ENCODE results near the gene MR1. TPM values are rescaled to one million over a fixed set of nuclear protein-coding genes. Genes with fewer than 3 reads are reported as not detected.
A peak's percentile ranks its signal among the peaks of the same experiment; 100 is the strongest.

MR1 gene
- total RNA-seq: 54.4 TPM

DNA sequence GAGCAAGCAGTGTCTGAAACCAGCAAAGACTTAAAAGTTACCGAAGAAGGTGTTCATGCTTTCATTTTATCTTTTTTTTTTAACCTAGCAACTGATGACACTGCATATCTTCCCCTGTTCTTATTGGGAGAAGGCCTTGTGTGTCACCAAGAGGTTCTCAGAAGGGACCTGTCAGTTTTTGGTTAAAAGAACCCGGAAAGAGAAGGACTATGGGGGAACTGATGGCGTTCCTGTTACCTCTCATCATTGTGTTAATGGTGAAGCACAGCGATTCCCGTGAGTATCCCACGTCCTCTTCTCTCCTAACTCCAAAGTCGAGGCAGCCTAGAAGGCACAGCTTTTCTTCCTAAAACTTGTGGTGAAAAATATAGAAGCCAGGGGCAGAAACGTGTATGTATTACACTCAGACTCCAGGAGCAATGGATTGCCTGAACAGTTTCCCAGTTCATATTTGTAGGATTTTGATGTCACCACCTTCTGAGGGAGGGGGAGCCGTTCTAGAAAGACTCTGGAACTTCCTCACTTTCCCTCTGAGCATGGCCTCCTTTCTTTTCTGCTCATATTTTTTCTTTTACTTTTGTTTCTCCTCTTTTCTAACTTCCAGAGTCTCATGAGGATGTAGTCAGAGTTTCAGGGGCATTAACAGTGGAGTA is at the start of gene MR1:
Gene MR1, plus strand, starts transcription at position 185 of the 653 bp plus-strand sequence. Its CDS starts 25 bp downstream, at position 210.
- peak; percentile 52 for DNase-seq (ENCODE audit: low spot score)

DNA sequence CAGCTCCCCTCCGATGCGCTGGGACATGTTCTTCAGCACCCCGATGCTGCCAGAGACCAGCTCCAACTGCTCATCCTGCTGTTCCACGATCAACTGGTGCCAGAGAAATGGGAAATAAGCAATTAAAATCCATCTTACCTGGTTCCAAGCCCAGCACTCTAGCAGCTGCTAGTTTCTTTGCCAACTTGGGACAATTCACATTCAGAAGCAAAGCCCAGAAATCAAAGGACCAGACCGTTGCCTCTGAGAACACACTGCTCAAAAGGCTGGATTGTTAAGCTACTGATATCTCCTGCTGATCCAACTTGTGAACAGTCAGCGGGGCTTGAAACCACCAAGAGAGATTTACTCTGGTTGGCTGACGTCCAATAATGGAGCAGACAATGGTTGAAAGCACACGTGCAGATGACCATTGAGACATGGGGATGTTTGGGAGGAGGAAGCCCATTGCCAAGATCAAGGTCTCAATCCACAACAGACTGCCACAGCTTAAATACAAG is 45.5 kb upstream of the MR1 start:
- DNase-seq (ENCODE audit: low spot score): no peak

DNA sequence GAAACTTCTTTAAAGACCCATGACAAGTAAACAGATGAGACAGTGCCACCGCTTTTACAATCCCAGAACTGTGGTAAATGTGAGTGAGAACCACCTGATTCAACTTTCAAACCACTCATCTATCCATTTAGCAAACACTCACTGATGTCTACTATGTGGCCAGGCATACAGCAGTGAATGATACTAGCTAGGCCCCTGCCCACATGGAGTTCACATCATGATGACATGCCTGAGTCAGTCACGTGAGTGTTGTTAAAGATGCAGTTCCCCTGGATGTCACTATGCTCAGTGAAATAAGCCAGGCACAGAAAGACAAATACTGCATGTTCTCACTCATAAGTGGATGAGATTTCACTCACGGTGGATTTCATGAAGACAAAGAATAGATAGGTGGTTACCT is 39.5 kb upstream of the MR1 start:
- no peak for DNase-seq (ENCODE audit: low spot score)

DNA sequence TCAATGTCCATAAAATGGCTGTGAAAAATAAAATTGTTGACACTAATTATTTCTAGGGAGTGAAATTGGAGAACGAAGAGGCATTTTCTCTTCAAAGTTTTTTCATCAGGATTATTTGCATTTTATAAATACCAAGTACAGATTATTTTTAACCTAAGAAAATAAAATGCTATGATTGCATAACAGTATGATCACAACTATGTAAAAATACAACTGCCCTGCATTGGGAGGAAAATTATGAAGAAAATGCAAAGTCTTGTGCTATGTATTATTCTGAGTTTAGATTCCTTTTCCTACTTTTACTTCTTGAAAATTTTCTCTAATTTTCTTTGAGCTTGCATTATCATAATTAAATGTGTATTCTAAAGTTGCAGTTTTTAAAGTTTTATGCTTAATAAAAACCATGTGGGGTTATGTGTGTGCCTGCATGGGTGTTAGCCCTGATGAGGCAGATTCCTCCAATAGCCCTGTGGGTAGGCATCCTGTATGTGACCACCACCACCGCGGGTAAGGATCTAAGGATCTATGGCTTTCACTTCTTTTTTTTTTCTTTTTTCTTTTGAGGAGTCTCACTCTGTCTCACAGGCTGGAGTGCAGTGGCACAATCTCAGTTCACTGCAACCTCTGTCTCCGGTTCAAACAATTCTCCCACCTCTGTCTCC is 35.8 kb upstream of the MR1 start:
- no peak for DNase-seq (ENCODE audit: low spot score)

DNA sequence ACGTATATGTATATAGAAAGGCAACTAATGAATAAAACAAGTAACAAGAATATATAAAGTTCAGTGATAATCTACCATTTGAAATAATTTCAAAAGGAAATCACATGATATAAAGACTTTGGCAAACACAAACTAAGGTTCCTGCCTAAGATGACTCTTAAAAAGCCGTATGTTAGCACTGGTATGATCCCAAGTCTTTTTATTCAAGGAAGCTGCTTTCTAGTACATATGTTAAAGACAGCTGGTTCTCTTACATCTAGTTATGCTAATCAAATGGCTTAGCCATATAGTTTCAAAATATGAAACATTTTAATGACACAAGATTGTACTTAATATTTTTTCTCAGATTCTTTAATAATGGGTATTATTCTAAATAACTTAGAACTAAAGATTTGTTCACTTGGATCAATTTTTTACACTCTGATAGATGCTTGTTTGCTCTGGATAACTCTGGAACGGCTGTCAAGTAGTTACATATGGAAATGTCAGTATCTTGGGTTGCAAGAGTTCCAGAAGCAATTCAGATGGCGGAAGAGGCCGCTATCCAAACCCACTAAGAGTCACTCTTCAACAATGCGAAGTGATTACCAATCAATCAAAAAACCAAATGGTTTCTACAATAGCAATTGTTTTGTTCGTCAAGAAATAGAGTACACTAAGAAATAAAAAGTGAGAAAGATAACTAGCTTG is 32.5 kb upstream of the MR1 start:
- no peak for DNase-seq (ENCODE audit: low spot score)

DNA sequence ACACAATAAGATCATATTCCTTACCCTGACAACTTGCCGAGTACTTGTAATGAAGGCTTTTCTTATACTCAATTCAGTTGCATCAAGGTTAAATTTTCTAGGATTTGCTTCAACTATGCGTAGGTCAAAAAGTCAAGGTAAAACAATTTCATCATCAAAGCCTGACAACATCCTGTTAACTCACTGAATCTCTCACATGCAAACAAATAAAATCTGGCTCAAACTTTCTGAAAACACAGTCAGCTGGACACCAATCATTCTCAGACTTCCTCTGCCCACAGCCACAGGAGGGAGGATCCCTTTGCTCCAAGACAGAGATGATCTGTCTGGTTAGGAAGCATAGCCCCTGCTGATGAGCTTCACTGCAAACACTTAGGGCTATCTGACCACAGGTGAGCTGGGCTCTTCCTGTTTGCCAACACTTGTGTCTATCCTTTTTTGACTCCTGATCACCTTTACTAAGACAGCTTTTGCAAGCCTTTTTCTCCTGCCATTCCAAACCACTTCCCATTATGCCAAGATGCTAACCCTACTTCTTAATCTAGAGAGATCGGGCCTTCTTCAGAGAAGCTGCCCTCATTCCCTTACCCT is 31.1 kb upstream of the MR1 start:
- no peak for DNase-seq (ENCODE audit: low spot score)

DNA sequence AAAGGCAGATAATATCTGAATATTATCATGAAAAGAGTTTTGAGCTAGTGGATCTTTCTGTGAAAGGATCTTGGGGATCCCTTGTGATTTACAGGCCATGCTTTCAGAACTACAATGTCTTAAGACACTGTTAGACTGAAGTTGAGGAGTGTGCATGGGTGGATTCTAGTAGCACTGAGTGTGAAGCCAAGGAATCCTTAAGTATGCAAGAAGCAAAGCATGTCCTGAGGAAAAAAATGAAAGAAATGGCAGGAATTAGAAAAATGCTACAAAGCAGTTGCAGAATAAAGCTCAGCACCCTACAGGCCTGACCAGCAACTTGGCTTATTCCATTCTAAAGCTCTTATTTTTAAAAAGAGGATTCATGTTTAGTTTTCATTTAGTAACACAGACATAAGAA is 23.0 kb upstream of the MR1 start:
- DNase-seq (ENCODE audit: low spot score): no peak

DNA sequence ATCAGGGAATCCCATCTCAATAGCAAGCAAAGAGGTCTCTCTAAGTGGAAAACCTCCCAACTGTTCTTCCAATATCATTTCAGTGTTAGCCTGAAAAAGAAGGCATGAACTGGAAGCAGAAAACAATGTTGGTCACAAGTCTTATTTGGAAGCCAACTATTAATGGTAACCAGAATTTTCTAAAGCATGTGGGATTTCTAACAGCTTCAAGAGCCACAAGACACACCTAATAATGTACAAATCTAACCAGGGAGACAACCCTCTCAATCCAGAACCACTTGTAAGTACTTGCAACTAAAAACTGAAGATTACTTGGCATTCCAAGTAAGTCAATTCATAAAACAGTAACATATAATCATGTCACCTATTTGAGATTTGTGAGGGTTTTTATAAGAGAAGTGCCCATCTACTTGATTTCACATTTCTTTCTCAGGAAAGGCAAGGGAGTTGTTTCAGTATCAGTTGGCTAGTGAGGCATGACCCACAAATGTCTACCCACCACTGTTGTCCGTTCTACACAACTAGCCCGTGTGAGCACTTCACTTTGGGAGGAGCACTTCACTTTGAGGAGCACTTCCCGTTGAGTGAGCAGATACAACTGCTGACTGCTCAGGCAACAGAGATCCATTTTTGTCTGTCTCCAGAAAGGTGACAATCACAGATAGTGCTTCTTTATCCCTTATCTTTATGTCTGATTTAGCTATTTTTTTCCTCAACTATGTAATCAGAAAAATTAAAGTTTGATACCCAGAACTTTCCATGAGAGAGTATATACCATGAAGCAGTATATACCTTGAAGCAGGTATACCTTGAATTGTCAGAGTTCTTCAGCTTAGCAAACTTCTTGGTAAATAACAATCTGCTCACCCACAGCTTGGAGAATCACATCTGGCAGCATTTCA is 22.2 kb upstream of the MR1 start:
- DNase-seq (ENCODE audit: low spot score): no peak

DNA sequence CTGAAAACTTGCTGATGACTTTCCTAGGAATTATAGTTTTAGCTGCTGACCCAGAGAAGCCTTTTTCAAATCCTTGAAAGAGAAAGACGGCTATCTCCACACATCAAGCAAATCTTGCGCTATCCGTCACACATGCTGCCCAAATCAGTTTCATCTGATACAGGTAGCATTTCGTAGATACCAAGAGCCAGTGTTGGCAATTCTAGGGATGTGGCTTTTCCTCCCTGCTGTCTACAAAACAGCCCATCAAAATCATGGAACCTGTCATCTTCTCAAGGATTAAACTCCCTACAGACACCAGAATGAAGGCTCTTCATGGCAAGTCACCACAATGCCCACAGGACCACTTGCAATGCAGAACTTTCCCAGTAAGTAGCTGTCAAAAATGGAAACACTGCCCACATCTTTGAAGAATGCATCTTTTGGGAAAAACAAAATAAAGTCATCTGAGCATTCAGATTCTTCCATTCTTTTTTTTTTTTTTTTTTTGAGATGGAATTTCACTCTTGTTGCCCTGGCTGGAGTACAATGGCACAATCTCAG is 21.5 kb upstream of the MR1 start:
- no peak for DNase-seq (ENCODE audit: low spot score)

DNA sequence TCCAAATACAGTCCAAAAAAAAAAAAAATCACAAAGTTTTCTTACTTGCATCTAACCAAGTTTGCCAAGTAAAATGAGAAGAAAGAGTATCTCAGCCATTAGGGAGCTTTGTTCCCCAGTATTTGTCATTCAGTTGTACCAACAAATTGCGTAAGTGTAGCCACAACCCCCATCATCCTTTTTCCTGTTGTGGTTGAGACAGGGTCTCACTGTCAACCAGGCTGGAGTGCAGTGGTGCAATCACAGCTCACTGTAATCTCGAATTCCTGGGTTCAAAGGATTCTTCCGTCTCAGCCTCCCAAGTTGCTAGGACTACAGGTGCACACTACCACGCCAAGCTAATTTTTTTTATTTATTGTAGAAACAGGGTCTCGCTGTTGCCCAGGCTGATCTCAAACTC is 20.6 kb upstream of the MR1 start:
- no peak for DNase-seq (ENCODE audit: low spot score)

DNA sequence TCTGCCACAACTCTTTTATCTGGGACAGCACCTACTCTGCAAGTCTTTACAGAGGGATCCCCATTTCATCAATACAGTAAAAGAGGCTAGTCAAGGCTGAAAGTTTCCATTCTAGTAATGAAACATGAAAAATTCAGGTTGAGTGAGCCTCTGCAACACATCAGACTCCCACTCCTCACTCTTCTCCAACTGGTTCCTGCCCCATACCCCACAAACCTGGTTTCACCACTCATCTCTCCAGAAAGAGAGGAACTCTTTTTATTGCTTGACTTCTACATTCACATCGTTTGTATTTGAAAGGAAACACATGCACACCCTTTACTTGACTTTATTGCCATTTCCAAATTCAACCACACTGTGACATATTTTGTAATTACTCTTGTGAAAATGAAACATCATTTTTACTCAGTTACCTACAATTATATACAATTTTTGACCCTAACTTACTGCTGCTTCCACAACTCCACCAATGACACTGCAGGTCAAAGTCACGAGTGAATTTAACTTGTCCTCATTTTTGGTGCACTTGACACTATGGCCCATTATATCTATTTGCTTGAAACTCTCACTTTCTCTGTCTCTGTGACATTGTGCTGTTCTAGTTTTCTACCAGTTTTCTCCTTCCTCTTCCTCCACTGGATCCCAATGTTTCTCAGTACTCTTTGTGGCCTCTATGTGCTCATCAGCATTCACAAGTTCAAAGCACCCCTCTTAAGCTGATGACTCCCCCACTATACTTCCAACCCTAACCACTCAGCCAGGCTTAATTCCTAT is 19.1 kb upstream of the MR1 start:
- DNase-seq (ENCODE audit: low spot score): no peak

DNA sequence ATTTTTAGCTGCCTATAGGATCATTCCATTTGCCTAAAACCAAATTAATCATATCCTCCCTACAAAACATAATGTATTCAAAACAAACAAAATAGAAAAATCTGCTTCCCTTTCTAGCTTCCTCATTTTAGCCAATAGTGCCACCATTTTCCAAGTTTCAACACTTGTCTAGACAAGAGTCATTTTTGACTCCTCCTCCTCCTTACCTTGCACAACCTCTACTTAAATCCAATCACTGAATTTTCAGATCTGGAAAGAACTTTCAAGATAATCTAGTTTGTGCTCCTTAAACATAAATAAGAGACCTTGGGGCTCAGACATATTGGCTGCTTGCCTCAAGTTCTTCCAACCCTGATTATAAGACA is 18.6 kb upstream of the MR1 start:
- no peak for DNase-seq (ENCODE audit: low spot score)

DNA sequence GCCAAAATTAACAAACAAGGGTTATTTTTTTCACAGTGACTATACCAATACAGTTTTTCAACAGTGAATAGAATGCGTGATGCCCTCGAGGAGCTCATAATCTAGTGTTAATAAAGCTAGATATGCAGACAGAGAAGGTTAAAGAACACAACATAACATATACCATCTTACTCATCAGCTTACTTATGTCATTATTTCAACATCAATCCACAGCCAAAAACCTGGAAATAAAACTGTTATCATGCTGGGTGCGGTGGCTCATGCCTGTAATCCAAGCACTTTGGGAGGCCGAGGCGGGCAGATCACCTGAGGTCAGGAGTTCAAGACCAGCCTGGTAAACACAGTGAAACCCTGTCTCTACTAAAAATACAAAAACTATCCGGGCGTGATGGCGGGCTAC is 17.2 kb upstream of the MR1 start:
- no peak for DNase-seq (ENCODE audit: low spot score)

DNA sequence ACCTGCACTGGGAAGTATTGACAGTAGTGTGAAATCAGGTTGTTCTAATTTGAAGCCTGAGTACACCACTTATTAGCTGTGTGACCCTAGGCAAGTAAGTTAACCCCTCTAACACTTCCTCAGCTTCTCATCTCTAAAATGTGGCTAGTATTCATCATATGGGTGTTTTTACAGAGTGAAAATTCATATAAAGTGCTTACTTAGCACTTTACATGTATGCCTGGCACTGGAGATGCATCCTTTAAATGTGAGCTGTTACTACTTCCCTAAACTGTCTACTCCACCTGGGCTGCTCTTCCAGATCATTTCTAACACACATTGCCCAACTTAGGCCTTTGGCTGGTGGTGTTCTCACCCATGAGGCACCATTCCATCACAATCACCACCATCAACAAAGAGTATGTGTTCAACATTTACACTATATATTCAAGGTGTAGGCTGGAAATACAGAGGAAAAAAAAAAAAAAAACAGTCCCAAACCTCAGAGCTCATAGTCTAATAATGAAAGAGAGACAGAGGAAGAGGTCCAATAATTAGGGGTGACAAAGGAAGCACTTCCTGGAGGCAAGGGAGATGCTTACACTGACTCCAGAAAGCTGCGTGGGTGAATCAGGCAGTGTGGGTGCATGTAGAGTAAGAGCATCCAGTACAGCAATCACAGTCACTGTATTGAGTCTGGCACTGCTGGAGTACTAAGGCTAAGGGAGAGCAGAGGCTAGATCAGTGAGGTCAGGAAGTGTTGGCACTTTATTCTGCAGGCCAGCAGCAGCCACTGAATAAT is 14.7 kb upstream of the MR1 start:
- no peak for DNase-seq (ENCODE audit: low spot score)

DNA sequence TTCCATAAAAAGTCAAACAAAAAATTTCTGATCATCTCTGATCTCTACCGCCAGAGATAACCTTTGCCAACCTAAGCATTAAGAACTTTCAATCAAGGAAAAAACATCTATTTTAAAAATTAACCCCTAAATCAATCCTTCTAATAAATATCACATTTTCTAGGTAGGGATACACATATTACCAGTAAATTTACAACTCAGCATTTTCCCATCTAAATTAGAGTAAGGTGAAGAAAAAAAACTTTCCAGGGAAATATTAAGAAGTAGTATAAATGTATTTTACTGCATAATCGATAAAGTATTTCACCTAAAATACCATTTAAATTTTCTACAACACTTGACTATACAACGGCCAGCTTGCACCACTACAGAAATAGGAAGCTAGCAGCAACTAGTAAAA is 12.6 kb upstream of the MR1 start:
- DNase-seq (ENCODE audit: low spot score): no peak

DNA sequence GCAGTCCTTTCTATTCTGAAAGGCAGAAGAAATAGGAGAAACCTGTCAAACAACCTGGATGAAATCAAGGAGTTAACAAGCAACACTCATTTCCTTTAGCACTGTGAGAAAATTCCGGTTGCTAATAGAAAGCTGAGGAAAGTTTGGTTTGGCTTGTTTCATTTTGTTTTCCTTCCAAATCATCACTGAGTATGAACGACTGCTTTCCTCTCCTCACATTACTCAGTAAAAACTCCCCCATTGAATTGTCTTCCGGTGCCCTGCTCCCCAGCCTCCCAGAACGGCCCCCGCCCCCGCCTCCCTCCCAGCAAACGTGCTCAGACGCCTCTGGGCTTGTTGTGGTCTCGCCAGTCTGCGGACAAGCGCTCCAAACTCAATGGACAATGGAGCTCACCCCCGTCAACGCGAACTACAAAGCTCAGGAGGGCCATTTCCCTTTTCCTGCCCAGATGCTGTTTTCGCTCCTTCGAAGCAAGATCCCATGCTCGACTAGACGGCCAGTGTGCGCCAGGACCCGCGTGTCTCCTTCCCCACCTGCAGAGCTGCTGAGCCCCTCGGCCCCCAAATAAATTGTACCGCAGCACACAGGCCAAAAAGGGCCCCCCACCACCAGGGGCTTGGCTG is 11.9 kb upstream of the MR1 start:
- peak; percentile 70 for DNase-seq (ENCODE audit: low spot score)

DNA sequence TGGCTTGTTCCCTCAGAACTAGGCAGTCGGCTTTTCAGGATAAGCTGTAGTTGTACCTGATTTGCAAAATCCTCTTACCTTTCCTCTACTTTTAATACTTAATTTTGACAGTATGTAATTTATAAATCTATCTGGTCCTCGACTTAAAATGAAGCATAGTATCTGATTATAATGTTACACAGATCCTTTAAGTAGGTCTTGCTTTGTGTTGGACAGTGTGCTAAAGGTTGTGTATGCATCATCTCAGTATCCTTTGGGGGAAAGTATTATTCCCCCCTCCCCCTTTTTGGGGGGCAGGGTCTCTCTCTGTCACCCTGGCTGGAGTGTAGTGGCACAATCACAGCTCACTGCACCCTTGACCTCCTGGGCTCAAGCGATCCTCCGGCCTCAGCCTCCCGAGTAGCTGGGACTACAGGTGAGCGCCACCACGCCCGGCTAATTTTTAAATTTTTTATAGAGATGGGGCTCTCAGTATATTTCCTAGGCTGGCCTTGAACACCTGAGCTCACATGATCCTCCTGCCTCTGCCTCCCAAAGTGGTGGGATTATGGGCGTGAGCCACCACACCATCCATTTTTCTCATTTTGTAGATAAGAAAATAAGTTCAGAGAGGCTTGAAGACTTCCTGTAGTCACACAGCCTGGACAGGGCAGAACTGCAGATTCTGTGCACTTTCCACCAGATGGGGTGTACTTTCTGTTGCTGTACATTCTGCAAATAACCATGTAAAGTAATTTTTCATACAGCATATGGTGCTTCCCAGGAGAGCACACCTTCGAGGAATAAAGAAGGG is 10.3 kb upstream of the MR1 start:
- no peak for DNase-seq (ENCODE audit: low spot score)

DNA sequence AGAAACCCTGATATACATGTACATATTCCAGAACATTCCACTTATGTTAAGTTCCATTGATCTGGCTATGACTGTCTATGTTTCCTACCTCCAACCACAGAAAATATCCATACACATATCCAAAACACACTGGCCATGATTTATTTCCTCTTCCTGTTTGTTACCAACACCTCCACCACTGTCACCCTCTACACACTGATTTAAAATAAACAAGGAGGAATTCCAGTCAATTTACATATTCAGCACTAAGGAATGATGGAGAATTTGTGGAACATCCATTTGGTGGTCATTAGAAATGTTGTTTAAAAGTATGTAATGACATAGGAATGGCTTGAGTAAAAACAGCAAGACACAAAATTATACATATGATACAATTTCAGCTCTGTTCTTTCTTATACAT is 5.6 kb upstream of the MR1 start:
- no peak for DNase-seq (ENCODE audit: low spot score)

DNA sequence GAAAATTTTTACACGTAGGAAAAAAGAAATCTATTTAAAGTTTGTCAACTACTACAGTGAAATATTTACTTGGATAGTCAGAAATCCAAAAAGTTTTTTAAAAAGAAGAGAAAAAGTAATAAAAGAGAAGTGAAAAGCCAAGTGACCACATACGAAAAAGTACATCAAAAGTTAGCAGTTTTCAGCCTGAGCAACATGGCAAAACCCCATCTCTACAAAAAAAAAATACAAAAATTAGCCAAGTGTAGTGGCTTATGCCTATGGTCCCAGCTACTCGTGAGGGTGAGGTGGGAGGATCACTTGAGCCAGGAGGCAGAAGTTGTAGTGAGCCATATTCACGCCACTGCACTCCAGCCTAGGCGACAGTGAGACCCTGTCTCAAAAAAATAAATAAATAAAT is 5.2 kb upstream of the MR1 start:
- no peak for DNase-seq (ENCODE audit: low spot score)
